Keratinocyte (primary cell): ENCODE results near the gene SEMA4D. TPM values are rescaled to one million over a fixed set of nuclear protein-coding genes. Genes with fewer than 3 reads are reported as not detected.

ENCODE experiments used
- DNase-seq: peaks from one replicate; pipeline ENCODE4 v3.0.0-alpha.2; 2011; ENCODE audit warnings: low read depth, missing footprints, low spot score
- FAIRE-seq: peaks from 2 replicates; lab custom pipeline; 2011; peaks lifted over from hg19 to GRCh38; lab: Jason Lieb, UNC
- H2AFZ ChIP-seq: 2 replicates; pipeline ENCODE4 v1.6.0; 2012; ENCODE audit warnings: low read length, control low read depth, inconsistent platforms; ENCODE audit not compliant: control insufficient read depth
- H3K27ac ChIP-seq: 2 replicates; pipeline ENCODE4 v1.5.1; 2011; ENCODE audit warnings: low read length; ENCODE audit not compliant: control insufficient read depth, insufficient read depth
- H3K27me3 ChIP-seq: 3 replicates; pipeline ENCODE4 v1.6.0; 2011; ENCODE audit warnings: low read length; ENCODE audit not compliant: control insufficient read depth, insufficient read depth; ENCODE audit errors: extremely low read depth
- H3K36me3 ChIP-seq, 2 experiments: 2 replicates in 1 of 2; 3 replicates in 1 of 2; pipeline ENCODE4 v1.5.1; 2011; ENCODE audit warnings: low read length in 2 of 2, mild to moderate bottlenecking in 1 of 2; ENCODE audit not compliant: control insufficient read depth in 2 of 2, insufficient read depth in 2 of 2; ENCODE audit errors: extremely low read depth in 1 of 2
- H3K4me1 ChIP-seq: 3 replicates; pipeline ENCODE4 v1.5.1; 2011; ENCODE audit warnings: low read length; ENCODE audit not compliant: control insufficient read depth, insufficient read depth; ENCODE audit errors: extremely low read depth
- H3K4me2 ChIP-seq: 3 replicates; pipeline ENCODE4 v1.6.0; 2011; ENCODE audit warnings: low read depth, low read length; ENCODE audit not compliant: control insufficient read depth, insufficient read depth; ENCODE audit errors: extremely low read depth
- H3K4me3 ChIP-seq, 3 experiments: fragments of 200-600 bp in 1 of 3; sonication (generic) in 1 of 3; 2 replicates in 2 of 3; 3 replicates in 1 of 3; pipeline ENCODE4 v1.5.1; 2011 to 2016; ENCODE audit warnings: low read length in 3 of 3, mild to moderate bottlenecking in 3 of 3, control low read depth in 2 of 3, inconsistent platforms in 1 of 3, low read depth in 1 of 3, mixed read lengths in 1 of 3, mixed run types in 1 of 3, moderate library complexity in 1 of 3; ENCODE audit not compliant: control insufficient read depth in 2 of 3, insufficient read depth in 2 of 3; ENCODE audit errors: extremely low read depth in 1 of 3
- H3K79me2 ChIP-seq: 2 replicates; pipeline ENCODE4 v1.6.0; 2012; ENCODE audit warnings: low read length; ENCODE audit not compliant: control insufficient read depth, insufficient read depth
- H3K9ac ChIP-seq: 3 replicates; pipeline ENCODE4 v1.6.0; 2011; ENCODE audit warnings: low read length; ENCODE audit not compliant: control insufficient read depth, insufficient read depth; ENCODE audit errors: extremely low read depth
- H3K9me1 ChIP-seq: 3 replicates; pipeline ENCODE4 v1.6.0; 2011; ENCODE audit warnings: low read length; ENCODE audit not compliant: control insufficient read depth, insufficient read depth; ENCODE audit errors: extremely low read depth
- H3K9me3 ChIP-seq: 2 replicates; pipeline ENCODE4 v1.5.1; 2012; ENCODE audit warnings: low read depth, low read length; ENCODE audit not compliant: control insufficient read depth
- H4K20me1 ChIP-seq: 3 replicates; pipeline ENCODE4 v1.6.0; 2011; ENCODE audit warnings: low read length; ENCODE audit not compliant: control insufficient read depth, insufficient read depth; ENCODE audit errors: extremely low read depth
- CTCF ChIP-seq, 3 experiments: IDR thresholded peaks in 1 of 3; conservative IDR thresholded peaks in 1 of 3; optimal IDR thresholded peaks in 1 of 3; 2 replicates in 2 of 3; 3 replicates in 1 of 3; pipeline versions ENCODE3 to v1.5.1; 2011; ENCODE audit warnings: low read length in 3 of 3, mild to moderate bottlenecking in 3 of 3, moderate library complexity in 2 of 3, control low read depth in 1 of 3, inconsistent platforms in 1 of 3; ENCODE audit not compliant: insufficient read depth in 2 of 3; ENCODE audit errors: extremely low read depth in 1 of 3
- EZH2 ChIP-seq: IDR thresholded peaks from one replicate; pipeline ENCODE4 v1.6.1; 2012; ENCODE audit warnings: inconsistent platforms, mild to moderate bottlenecking, low read length, moderate library complexity
- dilution Hi-C: fragments of 300-500 bp; cut with MboI; formaldehyde crosslinking; loops from one replicate; pipeline ENCODE4 v1.7.0; 2020; ENCODE audit warnings: low sequenced_read_pairs; ENCODE audit not compliant: extremely low pct_ligation_motif_present
- polyA plus RNA-seq, 5 experiments: library from polyadenylated mRNA; depleted of rRNA in 3 of 5; stranded (reverse) in 3 of 5; stranded (forward) in 1 of 5; unstranded in 1 of 5; fragments of >200 nt; gene quantifications; 1 replicate in 1 of 5; 2 replicates in 3 of 5; 3 replicates in 1 of 5; pipeline versions ENCODE4 v1.2.1 to v1.2.3, GENCODE V29; 2011 to 2012; ENCODE audit warnings: missing spikeins in 2 of 5, low read depth in 1 of 5, low replicate concordance in 1 of 5

SEMA4D gene
- polyA plus RNA-seq, 1 donor (not counting 4 experiments of a cell fraction or from before 2014, with no cell fraction given) = 0.43 TPM

GRCh38 chr9:89539374-89539773, 41.5 kb upstream of the SEMA4D start:
- H3K9ac ChIP-seq = no peak overlapping the region
- H3K27me3 ChIP-seq = peaks cover 3% of the 10 kb centered on the region
- H3K4me3 ChIP-seq = no peak overlapping the region
- dilution Hi-C loops = no loop called here
- no peak for TF ChIP-seq CTCF (optimal IDR thresholded peaks at IDR 0.05 in 1 of 3, IDR thresholded peaks at IDR 0.05 in 1 of 3, conservative IDR thresholded peaks at IDR 0.05 in 1 of 3; ENCODE audit: extremely low read depth in 1 of 3, insufficient read depth in 2 of 3, low read length in 3 of 3)
- no peak for TF ChIP-seq EZH2
- no peaks in the 10 kb centered on the region for H3K36me3 ChIP-seq
- no peak overlapping the region for H3K4me2 ChIP-seq
- no peak for DNase-seq
- H3K79me2 ChIP-seq = no peaks in the 10 kb centered on the region
- H2AFZ ChIP-seq = no peak overlapping the region
- peaks cover 6% of the 10 kb centered on the region for H3K4me1 ChIP-seq
- H3K9me3 ChIP-seq = no peaks in the 10 kb centered on the region
- H3K9me1 ChIP-seq = no peaks in the 10 kb centered on the region
- FAIRE-seq = no peak
- no peak overlapping the region for H3K27ac ChIP-seq
- H4K20me1 ChIP-seq = no peaks in the 10 kb centered on the region

GRCh38 chr9:89538871-89539270, 41.0 kb upstream of the SEMA4D start:
- H3K79me2 ChIP-seq = no peaks in the 10 kb centered on the region
- peaks cover 3% of the 10 kb centered on the region for H3K27me3 ChIP-seq
- no peak overlapping the region for H3K4me3 ChIP-seq
- no peak overlapping the region for H3K27ac ChIP-seq
- H3K4me2 ChIP-seq = no peak overlapping the region
- DNase-seq (no peak), FAIRE-seq (no peak)
- no peaks in the 10 kb centered on the region for H3K36me3 ChIP-seq
- dilution Hi-C loops = no loop called here
- H3K4me1 ChIP-seq = peaks cover 6% of the 10 kb centered on the region
- no peaks in the 10 kb centered on the region for H4K20me1 ChIP-seq
- TF ChIP-seq CTCF (optimal IDR thresholded peaks at IDR 0.05 in 1 of 3, IDR thresholded peaks at IDR 0.05 in 1 of 3, conservative IDR thresholded peaks at IDR 0.05 in 1 of 3; ENCODE audit: extremely low read depth in 1 of 3, insufficient read depth in 2 of 3, low read length in 3 of 3) = no peak
- TF ChIP-seq EZH2 = no peak
- no peak overlapping the region for H2AFZ ChIP-seq
- H3K9ac ChIP-seq = no peak overlapping the region
- no peaks in the 10 kb centered on the region for H3K9me1 ChIP-seq
- no peaks in the 10 kb centered on the region for H3K9me3 ChIP-seq
